ENCODE measurements around the gene LCOR.

LCOR gene

GRCh38 chr10:96860631-96861277 lies 28.7 kb downstream of the LCOR start:
- Histone ChIP-seq H3K4me1 (ENCODE audit: control insufficient read depth, insufficient read depth, low read length) (peaks cover 5% of the 10 kb centered on the region), H3K27me3 (ENCODE audit: control insufficient read depth, insufficient read depth, low read length) (no peaks in the 10 kb centered on the region), H3K9me3 (ENCODE audit: control insufficient read depth, insufficient read depth, low read length) (no peaks in the 10 kb centered on the region), H3K9ac (ENCODE audit: low read depth, low read length) (no peak overlapping the region), H3K4me3 (ENCODE audit: low read depth, low read length) (no peak overlapping the region), H3K36me3 (ENCODE audit: control insufficient read depth, insufficient read depth, low read length) (no peaks in the 10 kb centered on the region)

DNA sequence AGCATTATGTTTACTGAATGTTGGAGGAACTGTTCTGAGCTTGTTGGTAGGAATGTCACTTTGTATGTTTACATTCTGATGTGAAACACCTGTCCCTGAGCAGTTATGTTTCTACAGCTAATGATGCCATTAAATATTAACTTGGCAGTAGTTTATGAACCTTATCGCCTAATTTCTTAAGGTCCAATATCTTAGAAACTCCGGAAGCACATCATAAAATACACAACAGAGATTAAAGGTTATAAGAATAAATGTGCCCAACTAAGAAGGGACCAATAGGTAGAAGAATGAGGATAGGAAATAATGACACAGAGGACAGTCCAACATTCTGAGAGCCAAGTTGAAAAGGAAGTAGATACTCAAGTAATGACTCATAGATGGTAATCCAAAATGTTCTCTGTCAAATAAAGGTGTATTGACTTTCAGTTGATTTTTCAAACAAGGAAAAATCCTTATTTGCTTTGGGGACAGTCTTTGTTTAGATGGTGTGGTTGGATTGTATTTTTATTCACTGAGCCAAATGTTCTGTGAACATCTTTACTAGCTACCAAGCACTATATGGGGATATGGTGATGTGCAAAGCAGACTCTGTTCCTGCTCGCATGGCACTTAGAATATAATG lies 31.9 kb downstream of the LCOR start:
- Histone ChIP-seq H3K9me3 (ENCODE audit: control insufficient read depth, insufficient read depth, low read length) (no peaks in the 10 kb centered on the region), H3K9ac (ENCODE audit: low read depth, low read length) (no peak overlapping the region), H3K36me3 (ENCODE audit: control insufficient read depth, insufficient read depth, low read length) (no peaks in the 10 kb centered on the region), H3K4me1 (ENCODE audit: control insufficient read depth, insufficient read depth, low read length) (peaks cover 5% of the 10 kb centered on the region), H3K27me3 (ENCODE audit: control insufficient read depth, insufficient read depth, low read length) (no peaks in the 10 kb centered on the region), H3K4me3 (ENCODE audit: low read depth, low read length) (no peak overlapping the region)

DNA sequence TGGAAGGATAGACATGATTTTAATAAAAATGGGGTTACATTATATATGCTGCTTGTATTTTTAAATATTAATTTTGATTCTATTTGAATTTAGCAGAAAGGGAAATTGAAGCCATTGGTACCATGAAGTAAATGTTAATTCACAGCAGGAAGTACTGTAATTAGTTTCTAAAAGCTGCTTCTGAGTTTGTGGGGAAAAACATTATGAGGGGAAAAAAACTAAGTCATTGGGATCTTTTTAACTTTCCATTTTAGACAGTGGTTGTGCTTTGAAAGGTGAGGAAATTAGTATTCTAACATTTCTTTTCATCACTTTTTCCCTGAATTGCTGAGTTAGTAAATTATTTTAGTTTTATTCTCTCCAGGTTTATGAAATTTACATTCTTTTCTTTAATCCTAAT lies 41.0 kb downstream of the LCOR start:
- H3K4me1 ChIP-seq (ENCODE audit: control insufficient read depth, insufficient read depth, low read length): peaks cover 3% of the 10 kb centered on the region
- no peaks in the 10 kb centered on the region for H3K9me3 ChIP-seq (ENCODE audit: control insufficient read depth, insufficient read depth, low read length)
- H3K36me3 ChIP-seq (ENCODE audit: control insufficient read depth, insufficient read depth, low read length): no peaks in the 10 kb centered on the region
- H3K9ac ChIP-seq (ENCODE audit: low read depth, low read length): no peak overlapping the region
- no peak overlapping the region for H3K4me3 ChIP-seq (ENCODE audit: low read depth, low read length)
- no peaks in the 10 kb centered on the region for H3K27me3 ChIP-seq (ENCODE audit: control insufficient read depth, insufficient read depth, low read length)

DNA sequence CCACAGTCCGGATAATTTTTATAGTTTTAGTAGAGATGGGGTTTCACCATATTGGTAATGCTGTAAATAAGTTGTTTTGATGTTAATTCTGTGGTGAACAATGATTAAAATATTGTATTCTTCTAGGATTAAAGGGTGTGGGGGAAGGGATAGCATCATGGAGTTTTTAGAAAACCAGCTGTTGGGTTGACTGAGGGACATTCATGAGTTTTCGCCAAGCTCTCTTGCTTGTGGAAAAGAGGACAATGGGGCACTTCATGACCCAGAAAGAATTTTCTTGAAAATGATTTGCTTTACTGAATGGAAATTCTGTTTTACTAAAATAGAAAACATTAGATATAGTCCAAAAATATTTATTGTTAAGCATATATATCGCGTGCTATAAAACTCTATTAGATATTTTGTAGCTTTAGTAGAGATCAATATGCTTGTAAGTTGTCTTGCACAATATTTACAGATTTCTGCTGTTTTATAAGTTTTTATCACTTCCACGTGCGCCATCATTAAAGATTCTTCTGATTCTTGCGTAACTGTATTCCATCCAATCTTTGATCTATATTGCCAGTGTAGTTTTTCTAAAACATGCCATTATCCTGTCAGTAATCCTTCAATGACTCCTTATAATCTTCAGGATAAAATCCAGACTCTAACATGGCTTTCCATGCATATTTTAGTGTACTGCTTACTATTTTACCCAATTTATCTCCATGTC lies 41.8 kb downstream of the LCOR start:
- Histone ChIP-seq H3K27me3 (ENCODE audit: control insufficient read depth, insufficient read depth, low read length) (no peaks in the 10 kb centered on the region), H3K4me1 (ENCODE audit: control insufficient read depth, insufficient read depth, low read length) (peaks cover 3% of the 10 kb centered on the region), H3K36me3 (ENCODE audit: control insufficient read depth, insufficient read depth, low read length) (no peaks in the 10 kb centered on the region), H3K9me3 (ENCODE audit: control insufficient read depth, insufficient read depth, low read length) (no peaks in the 10 kb centered on the region), H3K9ac (ENCODE audit: low read depth, low read length) (no peak overlapping the region), H3K4me3 (ENCODE audit: low read depth, low read length) (no peak overlapping the region)

GRCh38 chr10:96878057-96878456 lies 46.0 kb downstream of the LCOR start:
- no peaks in the 10 kb centered on the region for H3K4me1 ChIP-seq (ENCODE audit: control insufficient read depth, insufficient read depth, low read length)
- no peak overlapping the region for H3K9ac ChIP-seq (ENCODE audit: low read depth, low read length)
- no peaks in the 10 kb centered on the region for H3K9me3 ChIP-seq (ENCODE audit: control insufficient read depth, insufficient read depth, low read length)
- no peaks in the 10 kb centered on the region for H3K27me3 ChIP-seq (ENCODE audit: control insufficient read depth, insufficient read depth, low read length)
- H3K4me3 ChIP-seq (ENCODE audit: low read depth, low read length): no peak overlapping the region
- H3K36me3 ChIP-seq (ENCODE audit: control insufficient read depth, insufficient read depth, low read length): no peaks in the 10 kb centered on the region

DNA sequence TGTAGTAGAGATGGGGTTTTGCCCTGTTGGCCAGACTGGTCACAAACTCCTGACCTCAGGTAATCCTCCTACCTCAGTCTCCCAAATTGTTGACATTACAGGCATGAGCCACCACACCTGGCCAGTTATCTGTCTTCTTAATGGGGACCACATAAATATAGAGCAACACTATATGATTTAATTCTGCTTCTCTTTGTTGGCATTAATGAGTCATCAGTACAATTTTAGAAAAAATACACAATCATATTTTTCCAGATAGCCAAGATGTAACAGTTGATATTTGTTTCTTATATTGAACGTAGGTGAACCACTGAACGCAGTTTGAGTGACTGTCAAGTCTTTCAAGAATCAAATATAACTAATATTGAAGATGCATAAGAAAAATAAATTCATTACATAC lies 48.5 kb downstream of the LCOR start:
- H3K36me3 ChIP-seq (ENCODE audit: control insufficient read depth, insufficient read depth, low read length): no peaks in the 10 kb centered on the region
- no peaks in the 10 kb centered on the region for H3K4me1 ChIP-seq (ENCODE audit: control insufficient read depth, insufficient read depth, low read length)
- H3K27me3 ChIP-seq (ENCODE audit: control insufficient read depth, insufficient read depth, low read length): no peaks in the 10 kb centered on the region
- H3K9me3 ChIP-seq (ENCODE audit: control insufficient read depth, insufficient read depth, low read length): no peaks in the 10 kb centered on the region
- H3K4me3 ChIP-seq (ENCODE audit: low read depth, low read length): no peak overlapping the region
- H3K9ac ChIP-seq (ENCODE audit: low read depth, low read length): no peak overlapping the region

DNA sequence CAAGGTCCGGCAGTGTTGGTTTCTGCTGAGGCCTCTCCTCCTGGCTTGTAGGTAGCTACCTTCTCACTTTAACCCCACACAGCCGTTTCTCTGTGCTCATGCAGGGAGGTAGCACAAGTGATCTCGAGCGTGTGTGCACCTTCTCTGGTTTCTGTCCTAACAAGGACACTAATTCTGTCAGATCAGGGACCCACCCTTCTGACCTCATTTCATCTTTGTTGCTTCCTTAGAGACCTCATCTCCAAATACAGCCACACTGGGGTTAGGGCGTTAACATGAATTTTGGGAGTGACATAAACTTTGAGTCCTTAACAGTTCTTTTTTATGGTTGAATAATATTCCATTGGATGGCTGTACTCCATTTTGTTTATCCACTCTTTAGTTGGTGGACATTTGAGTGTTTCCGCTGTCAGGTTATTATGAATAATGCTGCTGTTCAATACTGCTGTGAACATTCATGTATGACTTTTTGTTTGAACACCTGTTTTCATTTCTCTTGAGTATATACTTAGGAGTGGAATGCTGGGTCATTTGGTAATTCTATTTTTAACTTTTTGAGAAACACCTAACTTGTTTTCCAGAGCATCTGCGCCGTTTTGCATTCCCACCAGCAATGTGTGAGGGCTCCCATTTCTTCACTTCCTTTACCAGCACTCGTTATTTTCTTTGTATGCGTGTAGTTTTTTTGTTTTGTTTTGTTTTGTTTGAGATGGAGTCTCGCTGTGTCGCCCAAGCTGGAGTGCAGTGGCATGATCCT lies 57.5 kb downstream of the LCOR start:
- Histone ChIP-seq H3K4me3 (ENCODE audit: low read depth, low read length) (no peak overlapping the region), H3K4me1 (ENCODE audit: control insufficient read depth, insufficient read depth, low read length) (peaks cover 4% of the 10 kb centered on the region), H3K9me3 (ENCODE audit: control insufficient read depth, insufficient read depth, low read length) (no peaks in the 10 kb centered on the region), H3K27me3 (ENCODE audit: control insufficient read depth, insufficient read depth, low read length) (no peaks in the 10 kb centered on the region), H3K36me3 (ENCODE audit: control insufficient read depth, insufficient read depth, low read length) (no peaks in the 10 kb centered on the region), H3K9ac (ENCODE audit: low read depth, low read length) (no peak overlapping the region)

GRCh38 chr10:96890172-96890513 lies 58.0 kb downstream of the LCOR start:
- Histone ChIP-seq H3K4me1 (ENCODE audit: control insufficient read depth, insufficient read depth, low read length) (peaks cover 4% of the 10 kb centered on the region), H3K9ac (ENCODE audit: low read depth, low read length) (no peak overlapping the region), H3K27me3 (ENCODE audit: control insufficient read depth, insufficient read depth, low read length) (no peaks in the 10 kb centered on the region), H3K36me3 (ENCODE audit: control insufficient read depth, insufficient read depth, low read length) (no peaks in the 10 kb centered on the region), H3K9me3 (ENCODE audit: control insufficient read depth, insufficient read depth, low read length) (no peaks in the 10 kb centered on the region), H3K4me3 (ENCODE audit: low read depth, low read length) (no peak overlapping the region)

GRCh38 chr10:96890580-96890979 lies 58.5 kb downstream of the LCOR start:
- Histone ChIP-seq H3K9me3 (ENCODE audit: control insufficient read depth, insufficient read depth, low read length) (no peaks in the 10 kb centered on the region), H3K36me3 (ENCODE audit: control insufficient read depth, insufficient read depth, low read length) (no peaks in the 10 kb centered on the region), H3K4me1 (ENCODE audit: control insufficient read depth, insufficient read depth, low read length) (peaks cover 4% of the 10 kb centered on the region), H3K27me3 (ENCODE audit: control insufficient read depth, insufficient read depth, low read length) (no peaks in the 10 kb centered on the region), H3K4me3 (ENCODE audit: low read depth, low read length) (no peak overlapping the region), H3K9ac (ENCODE audit: low read depth, low read length) (no peak overlapping the region)

GRCh38 chr10:96891840-96892239 lies 59.7 kb downstream of the LCOR start:
- Histone ChIP-seq H3K9me3 (ENCODE audit: control insufficient read depth, insufficient read depth, low read length) (no peaks in the 10 kb centered on the region), H3K4me3 (ENCODE audit: low read depth, low read length) (no peak overlapping the region), H3K36me3 (ENCODE audit: control insufficient read depth, insufficient read depth, low read length) (no peaks in the 10 kb centered on the region), H3K27me3 (ENCODE audit: control insufficient read depth, insufficient read depth, low read length) (no peaks in the 10 kb centered on the region), H3K9ac (ENCODE audit: low read depth, low read length) (no peak overlapping the region), H3K4me1 (ENCODE audit: control insufficient read depth, insufficient read depth, low read length) (peaks cover 4% of the 10 kb centered on the region)

- no peak overlapping the region for H3K9ac ChIP-seq (ENCODE audit: low read depth, low read length)
- no peak overlapping the region for H3K4me3 ChIP-seq (ENCODE audit: low read depth, low read length)
- no peaks in the 10 kb centered on the region for H3K9me3 ChIP-seq (ENCODE audit: control insufficient read depth, insufficient read depth, low read length)
- no peaks in the 10 kb centered on the region for H3K36me3 ChIP-seq (ENCODE audit: control insufficient read depth, insufficient read depth, low read length)
- peaks cover 2% of the 10 kb centered on the region for H3K4me1 ChIP-seq (ENCODE audit: control insufficient read depth, insufficient read depth, low read length)
- no peaks in the 10 kb centered on the region for H3K27me3 ChIP-seq (ENCODE audit: control insufficient read depth, insufficient read depth, low read length)
Observed at GRCh38 chr10:96895662-96896424, 63.7 kb downstream of the LCOR start.
